ENCODE results near the gene TLR3.
A peak's percentile ranks its signal among the peaks of the same experiment; 100 is the strongest.

Gene TLR3

DNA sequence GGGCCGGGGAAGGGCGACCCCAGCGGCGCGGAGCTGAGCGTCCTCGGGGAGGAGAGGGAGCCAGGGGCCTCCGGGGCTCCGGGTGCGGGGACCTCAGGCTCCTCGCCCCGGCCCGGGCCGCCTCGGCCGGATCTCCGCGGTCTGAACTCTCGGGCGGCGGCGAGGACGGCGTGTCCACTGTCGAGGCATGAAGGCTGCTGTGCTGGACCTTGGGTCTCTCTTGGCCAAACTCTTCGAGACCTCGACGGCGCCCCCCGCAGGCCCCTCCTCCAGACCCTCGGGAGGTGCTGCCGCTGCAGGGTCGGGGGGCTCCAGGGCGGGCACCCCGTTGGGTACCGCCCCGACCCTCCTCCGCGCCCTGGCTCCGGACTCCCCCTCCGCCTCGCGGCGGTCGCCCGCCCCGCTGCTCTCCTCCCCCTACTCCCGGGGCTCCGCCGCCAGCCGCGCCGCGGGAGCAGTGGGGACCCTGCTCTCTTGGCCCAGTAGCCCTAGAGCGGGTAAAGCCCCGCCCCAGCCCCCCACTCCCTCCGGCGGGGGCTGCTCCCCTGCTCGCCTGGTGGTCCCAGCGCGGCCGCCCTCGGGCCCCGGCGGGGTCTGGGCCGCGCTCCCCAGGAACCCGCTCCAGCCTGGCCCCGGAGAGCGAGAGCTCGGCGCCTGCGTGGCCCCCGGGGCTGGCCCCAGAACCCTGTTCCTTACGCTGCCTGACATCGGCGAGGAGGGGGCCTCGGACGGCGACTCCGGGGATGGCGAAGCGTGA lies 36.1 kb downstream of the TLR3 start:
- DNase-seq: peak; percentile 83

DNA sequence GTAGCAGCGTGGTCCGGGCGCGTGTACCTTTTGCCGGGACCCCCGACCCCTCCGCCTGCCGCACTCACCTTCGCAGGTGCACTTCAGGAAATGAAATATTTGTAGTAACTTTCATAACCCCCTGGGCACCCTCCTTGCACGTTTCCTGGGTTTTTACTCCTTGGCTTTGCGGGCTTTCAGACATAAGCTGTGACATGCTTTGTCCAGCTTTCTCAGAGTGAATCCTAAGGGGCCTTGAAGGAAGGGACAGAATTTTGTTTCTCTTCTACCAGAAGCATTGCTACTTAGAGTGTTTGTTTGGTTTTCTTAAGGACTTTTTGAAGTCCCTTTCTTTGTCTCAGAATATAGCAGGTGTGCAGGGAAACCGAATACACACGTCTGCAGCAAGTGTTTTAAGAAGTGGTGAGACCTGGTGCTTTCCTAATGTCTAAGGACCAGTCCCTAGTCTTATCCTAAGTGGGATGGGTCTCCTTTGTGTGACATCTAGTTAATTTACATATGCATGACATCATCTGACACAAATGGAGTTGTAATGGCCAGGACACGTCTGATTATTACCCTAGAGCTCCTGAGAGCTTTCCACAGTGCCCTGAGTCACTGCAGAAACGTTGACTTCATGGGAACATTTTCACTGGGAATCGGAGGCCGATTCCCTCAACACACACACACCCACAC lies 36.8 kb downstream of the TLR3 start:
- peak; percentile 65 for DNase-seq

DNA sequence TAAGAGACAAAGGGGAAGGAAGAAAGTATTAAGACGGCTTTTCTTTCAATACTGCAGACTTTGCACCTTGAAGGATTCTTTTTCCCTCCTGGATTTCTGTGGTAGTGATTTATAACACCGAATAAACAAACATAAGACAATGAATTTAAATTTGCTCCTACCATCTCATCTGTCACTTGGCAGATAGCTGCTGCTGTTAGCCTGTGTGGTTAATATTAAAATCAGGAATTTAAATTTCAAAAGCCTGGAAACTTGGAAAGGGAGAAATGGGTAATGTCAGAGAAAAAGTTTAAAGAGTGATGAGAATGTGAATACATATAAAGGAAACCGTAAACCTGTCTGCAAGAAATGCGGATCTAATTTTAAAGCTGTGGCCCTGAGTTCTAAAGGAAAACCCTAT lies 39.0 kb downstream of the TLR3 start:
- DNase-seq: no peak

DNA sequence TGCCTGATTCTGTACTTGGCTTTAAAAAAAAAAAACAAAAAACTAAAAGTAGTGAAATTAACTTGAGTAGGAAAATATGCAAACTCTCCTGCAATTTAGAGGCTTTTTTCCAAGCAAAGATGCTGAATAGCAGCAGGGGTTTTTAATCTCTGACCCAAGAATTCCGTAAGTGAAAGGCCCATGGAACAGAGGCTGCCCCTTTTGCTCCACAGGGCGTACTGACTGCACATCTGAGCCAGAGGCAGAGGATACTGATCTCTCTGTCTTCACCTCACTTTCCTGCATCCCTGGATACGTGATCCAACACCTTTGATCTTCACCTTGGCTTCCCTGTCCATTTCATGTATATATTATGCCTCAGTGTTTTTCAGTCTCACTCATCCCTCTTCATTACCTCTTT lies 39.4 kb downstream of the TLR3 start:
- DNase-seq: no peak

DNA sequence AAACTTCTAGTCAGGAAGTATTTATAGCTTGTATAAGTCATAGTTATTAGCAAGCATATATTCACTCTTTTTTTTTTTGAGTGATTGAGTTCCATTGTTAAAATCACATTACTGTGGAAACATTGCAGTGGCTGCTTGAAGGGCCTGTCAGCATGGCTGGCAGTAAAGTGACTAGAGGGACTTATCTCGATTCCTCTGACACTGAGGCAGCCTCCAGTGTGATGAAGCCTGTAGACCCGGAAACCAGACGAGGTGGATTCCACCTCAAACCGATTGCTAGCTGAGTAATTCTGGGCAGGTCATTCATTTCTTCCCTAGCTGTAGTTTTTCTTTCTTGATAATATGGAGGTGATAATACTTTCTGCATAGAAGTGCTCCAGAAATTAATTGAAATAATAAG lies 40.3 kb downstream of the TLR3 start:
- no peak for DNase-seq

DNA sequence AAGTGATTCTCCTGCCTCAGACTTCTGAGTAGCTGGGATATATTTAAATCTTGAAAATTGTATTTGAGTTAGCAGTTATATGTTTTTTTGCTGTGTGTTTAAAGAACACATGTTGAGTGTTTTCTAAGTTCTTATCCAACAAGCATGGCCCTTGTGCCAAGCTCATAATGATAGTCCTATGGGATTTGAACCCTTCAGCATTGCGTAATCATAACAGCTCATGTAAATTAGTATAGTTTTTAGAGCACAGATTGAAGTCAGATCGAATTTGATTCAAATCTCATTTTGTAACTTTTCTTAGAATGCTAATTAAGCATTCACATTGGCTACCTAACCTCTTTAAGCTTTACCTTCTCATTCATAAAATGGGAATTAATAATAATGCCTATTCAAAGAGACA lies 47.7 kb downstream of the TLR3 start:
- DNase-seq: no peak

DNA sequence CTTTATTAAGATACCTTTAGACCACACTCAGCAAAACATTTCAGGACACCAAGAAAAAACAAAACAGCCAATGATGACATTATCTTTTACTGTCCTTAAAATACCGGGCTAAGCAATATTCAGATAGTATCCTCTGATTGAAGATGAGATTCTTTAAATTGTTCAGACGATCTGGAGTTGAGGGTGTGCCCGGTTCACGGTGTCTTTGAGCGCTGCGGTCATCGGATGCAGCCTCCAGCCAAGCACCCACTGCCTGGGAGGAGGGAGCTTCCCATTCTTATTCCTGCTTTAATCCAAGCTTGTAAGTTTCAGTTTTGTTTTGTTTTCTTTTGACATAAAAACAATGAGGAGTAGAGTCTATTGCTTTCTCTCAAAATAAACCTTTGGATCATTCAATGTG lies 49.6 kb downstream of the TLR3 start:
- DNase-seq: no peak

DNA sequence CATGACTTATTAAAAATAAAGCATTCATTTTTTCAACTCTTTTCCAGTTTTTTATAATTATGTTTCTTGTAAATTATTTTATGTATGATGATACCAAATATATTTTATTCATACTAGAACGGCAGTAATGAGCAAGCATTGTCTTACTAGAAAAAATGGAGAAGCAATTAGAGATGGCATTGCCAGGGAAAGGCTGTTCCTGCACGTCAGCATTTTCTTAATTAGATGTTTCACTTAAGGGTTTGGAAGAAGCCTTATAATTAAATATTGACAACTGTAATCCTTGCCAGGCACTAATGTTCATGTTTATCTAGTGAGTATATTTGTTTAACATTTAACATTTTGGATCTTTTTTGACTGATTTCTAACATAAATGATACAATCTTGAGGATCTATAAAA lies 52.1 kb downstream of the TLR3 start:
- DNase-seq: no peak

DNA sequence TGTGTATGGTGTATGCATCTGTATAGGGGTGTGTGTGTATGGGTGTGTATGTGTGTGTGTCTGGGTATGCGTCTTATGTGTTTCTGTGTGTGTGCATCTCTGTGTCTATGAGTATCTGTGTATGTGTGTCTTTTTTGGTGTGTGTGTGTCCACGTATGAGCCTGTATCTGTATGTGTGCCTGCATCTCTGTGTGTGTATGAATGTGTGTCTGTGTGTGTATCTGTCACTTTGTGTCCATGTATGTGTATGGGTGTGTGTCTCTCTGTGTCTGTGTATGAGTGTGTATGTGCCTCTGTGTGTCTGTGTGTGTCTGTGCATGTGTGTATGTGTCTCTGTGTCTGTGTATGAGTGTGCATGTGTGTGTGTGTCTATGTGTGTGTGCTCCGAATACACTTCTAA lies 59.9 kb downstream of the TLR3 start:
- no peak for DNase-seq

DNA sequence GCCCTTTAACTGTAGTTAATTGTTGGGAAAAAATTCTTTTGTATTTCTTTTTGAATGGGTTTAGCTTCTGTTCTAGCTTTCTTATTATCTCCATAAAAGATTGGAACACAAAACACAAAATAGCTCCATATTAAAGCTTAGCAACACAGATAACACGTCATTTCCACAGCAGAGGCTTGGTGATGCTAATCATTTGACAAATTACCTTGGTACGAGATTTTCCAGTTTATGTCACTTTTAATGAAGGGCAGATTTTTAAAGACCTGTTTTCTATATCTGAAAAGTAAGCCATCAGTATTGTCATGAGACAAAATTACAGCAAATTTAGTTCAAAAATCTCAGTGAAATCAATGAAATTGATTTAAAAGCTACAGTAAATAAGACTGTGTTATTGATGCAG lies 63.0 kb downstream of the TLR3 start:
- DNase-seq: no peak

DNA sequence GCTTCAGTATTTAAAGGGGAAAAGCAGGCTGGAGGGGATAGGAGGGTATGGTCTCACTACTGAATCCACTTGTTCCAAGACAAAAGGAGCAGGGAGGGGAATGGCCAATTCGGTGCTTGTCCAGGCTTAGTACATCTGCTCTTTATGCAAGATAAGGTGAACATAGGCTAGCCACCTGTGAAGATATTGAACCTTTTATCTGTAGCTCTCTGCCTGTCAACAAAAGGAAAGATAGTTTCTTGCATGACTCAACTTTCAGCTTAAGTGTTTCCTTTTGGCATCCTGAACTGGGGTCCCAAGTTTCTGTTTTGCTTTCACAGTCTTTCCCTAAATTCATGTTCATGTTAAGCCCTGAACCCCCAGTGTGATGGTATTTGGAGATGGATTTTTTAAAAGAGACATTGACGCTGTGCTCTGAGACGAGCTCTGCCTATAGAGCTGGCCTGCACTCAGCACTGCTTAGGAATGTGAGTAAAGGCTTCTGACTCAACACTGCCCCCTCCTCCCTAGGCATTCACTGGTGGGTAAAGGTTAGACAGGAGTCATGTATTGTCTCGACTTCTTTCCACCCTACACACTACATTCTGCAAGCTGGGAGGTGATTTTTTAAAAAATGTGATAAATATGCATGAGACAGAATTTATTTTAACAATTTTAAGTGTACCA lies 63.8 kb downstream of the TLR3 start:
- DNase-seq: no peak

DNA sequence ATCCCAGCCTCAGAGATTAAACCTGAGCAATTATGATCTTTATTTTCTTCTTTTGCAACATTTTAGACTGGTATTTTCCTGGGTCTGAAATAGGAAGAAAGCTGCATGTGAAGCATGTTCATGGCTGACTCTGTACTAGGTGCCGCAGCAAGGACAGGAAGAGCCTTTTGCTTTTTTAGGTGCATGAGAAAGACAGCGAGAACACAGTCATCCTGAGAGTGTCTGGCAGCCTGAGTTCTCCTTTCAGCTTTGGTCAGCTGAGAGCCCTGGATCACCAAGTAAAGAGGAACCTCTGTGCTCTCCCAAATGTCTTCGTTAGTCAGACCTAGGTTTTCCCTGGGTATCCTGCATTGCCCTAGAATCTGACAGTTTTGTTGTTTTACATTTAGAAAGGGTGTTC lies 65.3 kb downstream of the TLR3 start:
- DNase-seq: no peak

DNA sequence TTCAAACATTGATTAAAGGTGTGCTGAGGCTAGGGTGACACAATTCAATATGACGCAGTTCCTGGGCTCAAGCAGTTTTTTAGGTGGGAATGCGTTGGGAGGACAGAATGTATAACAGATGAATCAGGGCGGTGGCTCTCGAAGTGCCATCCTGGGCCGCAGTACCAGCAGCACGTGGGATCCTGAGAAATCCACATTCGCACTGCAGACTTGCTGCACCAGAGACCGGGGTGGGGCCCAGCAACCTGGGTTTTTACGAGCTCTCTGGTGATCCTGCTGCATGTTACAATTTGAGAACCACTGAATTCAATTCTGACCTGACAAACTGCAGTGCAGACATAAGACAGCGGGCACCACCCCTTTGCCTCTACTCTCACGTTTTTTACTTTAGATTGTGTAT lies 65.9 kb downstream of the TLR3 start:
- no peak for DNase-seq

DNA sequence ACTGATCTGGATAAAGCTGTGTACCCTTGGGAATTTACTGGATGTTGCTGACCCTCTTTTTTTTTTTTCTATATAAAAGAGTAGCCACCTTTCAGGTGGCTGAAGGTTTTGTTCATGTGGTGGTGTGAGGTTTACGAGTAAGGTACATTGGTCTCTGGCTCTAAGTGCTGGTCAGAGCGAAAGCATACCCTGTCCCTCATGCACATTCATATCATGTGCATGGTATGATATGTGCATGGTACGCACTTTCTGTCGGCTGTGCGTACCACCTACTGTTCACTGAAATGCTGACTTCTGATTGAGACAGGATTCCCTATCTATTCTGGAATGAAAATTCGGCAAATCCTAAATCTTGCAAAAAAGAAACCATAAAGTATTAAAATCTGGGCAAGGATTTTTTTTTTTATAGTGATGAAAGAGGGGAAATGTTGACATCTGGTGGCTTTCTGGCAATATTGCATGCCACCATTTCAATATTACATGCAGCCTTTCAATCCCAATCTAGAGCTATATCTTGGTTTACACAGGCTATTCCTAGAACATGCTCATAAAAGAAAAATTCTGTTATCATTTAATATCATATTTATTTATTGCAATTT lies 68.3 kb downstream of the TLR3 start:
- no peak for DNase-seq
